Panc1 (cell line): ENCODE results near the gene USP6NL. TPM values are rescaled to one million over a fixed set of nuclear protein-coding genes. Genes with fewer than 3 reads are reported as not detected.

ENCODE experiments used
- ATAC-seq: fragments of 200-7000 bp; cut with Tn5 transposase; 2 replicates; pipeline ENCODE4 v1.9.1; 2020; ENCODE audit warnings: mild to moderate bottlenecking, moderate library complexity
- BruUV-seq: library from RNA; stranded (reverse); fragments of 400-500 nt; replicated peaks from 2 replicates; lab custom pipeline; 2021; lab: Mats Ljungman, UMichigan
- CTCF ChIA-PET: fragments of 300-600 bp; sonication (Branson Sonifier 250); formaldehyde crosslinking; loops from one replicate; lab custom pipeline; 2022; ENCODE audit warnings: antibody characterized with exemption; lab: Charles Lee
- POLR2A ChIA-PET: fragments of 300-600 bp; sonication (Branson Sonifier 250); formaldehyde crosslinking; loops from one replicate; lab custom pipeline; 2022; ENCODE audit warnings: antibody characterized with exemption; lab: Charles Lee
- DNase-seq: peaks from one replicate; pipeline ENCODE4 v3.0.0-alpha.2; 2010; ENCODE audit warnings: low read depth, low spot score
- H3K27ac ChIP-seq: 2 replicates; pipeline ENCODE4 v1.5.1; 2011; ENCODE audit warnings: mild to moderate bottlenecking, low read length, inconsistent platforms
- H3K27me3 ChIP-seq: fragments of 200-500 bp; sonication (Bioruptor generic); 2 replicates; pipeline ENCODE4 v1.6.0; 2014; ENCODE audit warnings: low read length, inconsistent platforms; ENCODE audit not compliant: control insufficient read depth, insufficient read depth
- H3K36me3 ChIP-seq: fragments of 200-500 bp; sonication (Bioruptor generic); 2 replicates; pipeline ENCODE4 v1.5.1; 2014; ENCODE audit warnings: inconsistent platforms, mild to moderate bottlenecking, low read length, moderate library complexity; ENCODE audit not compliant: control insufficient read depth, insufficient read depth
- H3K4me1 ChIP-seq: 2 replicates; pipeline ENCODE4 v1.5.1; 2011; ENCODE audit warnings: inconsistent platforms, mild to moderate bottlenecking, low read length, moderate library complexity; ENCODE audit not compliant: control insufficient read depth, insufficient read depth
- H3K4me3 ChIP-seq, 2 experiments: 2 replicates each; pipeline ENCODE4 v1.5.1; 2011 to 2012; ENCODE audit warnings: low read depth in 2 of 2, low read length in 2 of 2, mild to moderate bottlenecking in 2 of 2, inconsistent platforms in 1 of 2, moderate library complexity in 1 of 2
- H3K9me3 ChIP-seq: fragments of 200-500 bp; sonication (Bioruptor generic); 2 replicates; pipeline ENCODE4 v1.5.1; 2014; ENCODE audit warnings: low read depth, mild to moderate bottlenecking, inconsistent platforms, low read length, moderate library complexity; ENCODE audit not compliant: control insufficient read depth, insufficient read depth
- CTCF ChIP-seq: fragments of 450-650 bp; IDR thresholded peaks from 2 replicates; pipeline ENCODE4 v1.5.1; 2017; ENCODE audit warnings: mild to moderate bottlenecking
- POLR2AphosphoS5 ChIP-seq: IDR thresholded peaks from 2 replicates; pipeline ENCODE4 v1.6.1; 2012; ENCODE audit warnings: mild to moderate bottlenecking, low read depth, low read length, moderate library complexity
- REST ChIP-seq, 2 experiments: IDR thresholded peaks; 2 replicates each; pipeline ENCODE4 v1.6.1; 2011 to 2012; ENCODE audit warnings: low read depth in 2 of 2, control low read depth in 1 of 2, low read length in 1 of 2, mild to moderate bottlenecking in 1 of 2, moderate library complexity in 1 of 2; ENCODE audit not compliant: insufficient read depth in 1 of 2
- SIN3A ChIP-seq: IDR thresholded peaks from 2 replicates; pipeline ENCODE4 v1.6.1; 2012; ENCODE audit warnings: low read depth, mild to moderate bottlenecking, low read length, moderate library complexity, borderline replicate concordance; ENCODE audit not compliant: insufficient read depth
- TCF7L2 ChIP-seq: IDR thresholded peaks from 2 replicates; pipeline ENCODE4 v1.6.1; 2011; ENCODE audit warnings: mild to moderate bottlenecking, low read depth, low read length, inconsistent platforms
- in situ Hi-C: cut with HindIII; loops from 2 replicates; pipeline ENCODE4 v1.10.0; 2016; ENCODE audit warnings: low sequenced_read_pairs, low pct_unique_long_range_greater_than_20kb
- intact Hi-C: fragments of 100-400 bp; cut with micrococcal nuclease; formaldehyde crosslinking; loops from one replicate; pipeline ENCODE4 v1.10.0; 2022; ENCODE audit not compliant: unreplicated experiment
- total RNA-seq: library from RNA; stranded (reverse); gene quantifications from one replicate; pipeline ENCODE4 v1.2.1, GENCODE V29; 2021; ENCODE audit not compliant: unreplicated experiment

The USP6NL gene
- total RNA-seq, 1 experiment from 2014 or later: 13.9 TPM

- Histone ChIP-seq H3K9me3 (no peaks in the 10 kb centered on the region), H3K36me3 (no peaks in the 10 kb centered on the region; the same call in 1 of the 2 replicates), H3K27ac (no peak overlapping the region), H3K27me3 (no peaks in the 10 kb centered on the region), H3K4me3 (no peak overlapping the region), H3K4me1 (no peaks in the 10 kb centered on the region; the same call in 1 of the 2 replicates)
- CTCF ChIA-PET: no interaction called here
- no TSS peak for BruUV-seq
- intact Hi-C loops (no loop called here), in situ Hi-C loops (no loop called here)
- ATAC-seq: no peak
- TF ChIP-seq POLR2AphosphoS5: no peak
- no peak for TF ChIP-seq TCF7L2
- TF ChIP-seq SIN3A: no peak
- TF ChIP-seq REST (IDR thresholded peaks at IDR 0.05; ENCODE audit: insufficient read depth in 1 of 2, low read depth in 2 of 2, low read length in 1 of 2): no peak
- TF ChIP-seq CTCF: no peak
- DNase-seq: no peak
- POLR2A ChIA-PET: no interaction called here
Measured at GRCh38 chr10:11527068-11527467, 84.4 kb downstream of the USP6NL start.

DNA sequence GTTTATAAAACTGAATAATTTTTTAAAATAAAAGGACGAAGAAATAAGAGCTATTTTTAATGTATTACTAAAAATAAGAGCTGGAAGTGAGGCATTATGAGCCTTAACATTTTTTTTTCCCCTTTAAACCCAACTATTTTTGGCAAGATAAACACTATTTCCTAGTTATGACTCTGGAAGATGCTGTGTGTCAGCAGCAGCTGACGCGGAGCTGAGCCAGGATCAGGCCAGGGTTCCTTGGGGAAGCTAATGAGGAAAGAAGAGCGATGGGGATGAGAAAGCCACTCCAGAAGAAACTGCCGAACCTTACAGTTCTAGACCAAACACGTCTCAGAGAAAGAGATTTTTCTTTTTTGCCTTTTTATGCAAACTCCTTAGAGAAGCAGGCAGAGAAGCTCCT is 85.9 kb downstream of the USP6NL start:
- Histone ChIP-seq H3K4me3 (no peak overlapping the region), H3K4me1 (no peaks in the 10 kb centered on the region; the same call in 1 of the 2 replicates), H3K36me3 (no peaks in the 10 kb centered on the region; the same call in 1 of the 2 replicates), H3K27me3 (no peaks in the 10 kb centered on the region), H3K27ac (no peak overlapping the region), H3K9me3 (no peaks in the 10 kb centered on the region)
- no peak for ATAC-seq
- TF ChIP-seq POLR2AphosphoS5 (no peak), TCF7L2 (no peak), SIN3A (no peak), REST (IDR thresholded peaks at IDR 0.05; ENCODE audit: insufficient read depth in 1 of 2, low read depth in 2 of 2, low read length in 1 of 2) (no peak), CTCF (no peak)
- no peak for DNase-seq
- in situ Hi-C loops (no loop called here), intact Hi-C loops (no loop called here)
- ChIA-PET POLR2A (interaction anchor here (0.6 to 0.7 kb wide), 2 partner anchors 76 to 229 kb away, joined by 4 to 17 read pairs; no protein-coding TSS in a partner anchor), CTCF (no interaction called here)
- BruUV-seq: no TSS peak
